Testis (tissue), 2 donors: ENCODE results near the gene AGRN.

Experiments
- POLR2A ChIP-seq: fragments of 450-650 bp; IDR thresholded peaks from one replicate; pipeline ENCODE4 v1.6.1; 2017; ENCODE audit warnings: antibody characterized with exemption, mild to moderate bottlenecking, moderate library complexity
- TF ChIP-seq, protein P1 (sequence below), 3 experiments: fragments of 450-650 bp in 2 of 3; fragments of 200-600 bp in 1 of 3; sonication (generic) in 1 of 3; IDR thresholded peaks; one replicate each; pipeline ENCODE4 v1.5.1; 2016 to 2019; ENCODE audit warnings: antibody characterized with exemption in 3 of 3, mild to moderate bottlenecking in 2 of 3, moderate library complexity in 1 of 3

DNA sequence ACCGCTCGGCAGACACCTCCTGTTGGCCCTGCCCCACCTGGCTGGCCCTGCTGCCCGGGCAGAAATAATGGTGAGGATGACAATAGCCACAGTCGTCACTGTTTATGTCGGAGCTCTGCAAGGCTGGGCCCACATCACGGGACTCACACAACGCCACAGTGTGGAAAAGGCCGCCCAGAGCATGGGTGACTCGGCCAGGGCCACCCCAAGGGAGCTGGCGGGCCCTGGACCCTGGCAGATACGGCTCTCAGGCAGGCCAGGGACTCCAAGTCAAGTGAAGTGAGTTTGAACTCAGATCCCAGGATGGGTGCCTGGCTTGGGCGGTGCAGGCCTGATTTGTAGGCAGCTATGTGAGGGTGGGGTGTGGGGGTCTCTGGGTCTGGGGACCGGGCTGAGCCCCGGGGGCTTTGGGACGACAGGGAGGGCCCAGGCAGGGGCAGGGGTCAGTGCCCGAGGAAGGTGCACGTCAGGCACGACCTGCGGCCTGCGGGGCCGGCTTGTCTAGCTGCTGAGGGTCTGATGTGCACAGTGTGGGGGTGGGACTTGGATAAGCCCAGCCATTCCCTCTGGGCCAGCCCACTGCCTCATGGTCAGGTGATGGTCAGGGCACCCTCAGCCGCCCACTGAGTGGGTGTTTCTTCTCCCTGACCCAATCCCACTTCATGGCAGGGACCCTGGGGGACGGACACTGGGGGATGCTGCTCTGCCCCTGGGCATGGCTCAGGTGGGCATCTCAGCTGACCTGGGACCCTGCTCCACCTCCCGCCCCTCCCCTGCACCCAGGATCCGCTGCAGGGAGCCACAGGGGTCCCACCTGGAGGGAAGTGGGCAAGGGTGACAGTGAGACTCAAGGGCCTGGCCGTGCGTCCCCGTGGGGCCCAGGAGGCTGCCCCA lies 53.2 kb downstream of the AGRN start:
- TF ChIP-seq POLR2A, result no peak
- TF ChIP-seq, protein P1, sequence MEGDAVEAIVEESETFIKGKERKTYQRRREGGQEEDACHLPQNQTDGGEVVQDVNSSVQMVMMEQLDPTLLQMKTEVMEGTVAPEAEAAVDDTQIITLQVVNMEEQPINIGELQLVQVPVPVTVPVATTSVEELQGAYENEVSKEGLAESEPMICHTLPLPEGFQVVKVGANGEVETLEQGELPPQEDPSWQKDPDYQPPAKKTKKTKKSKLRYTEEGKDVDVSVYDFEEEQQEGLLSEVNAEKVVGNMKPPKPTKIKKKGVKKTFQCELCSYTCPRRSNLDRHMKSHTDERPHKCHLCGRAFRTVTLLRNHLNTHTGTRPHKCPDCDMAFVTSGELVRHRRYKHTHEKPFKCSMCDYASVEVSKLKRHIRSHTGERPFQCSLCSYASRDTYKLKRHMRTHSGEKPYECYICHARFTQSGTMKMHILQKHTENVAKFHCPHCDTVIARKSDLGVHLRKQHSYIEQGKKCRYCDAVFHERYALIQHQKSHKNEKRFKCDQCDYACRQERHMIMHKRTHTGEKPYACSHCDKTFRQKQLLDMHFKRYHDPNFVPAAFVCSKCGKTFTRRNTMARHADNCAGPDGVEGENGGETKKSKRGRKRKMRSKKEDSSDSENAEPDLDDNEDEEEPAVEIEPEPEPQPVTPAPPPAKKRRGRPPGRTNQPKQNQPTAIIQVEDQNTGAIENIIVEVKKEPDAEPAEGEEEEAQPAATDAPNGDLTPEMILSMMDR (IDR thresholded peaks at IDR 0.05), result no peak
